Activated T-helper 1 cell treated with anti-CD3 and anti-CD28 coated beads, Interleukin-12 subunit alpha, Interleukin-12 subunit beta, Interleukin-2, Interleukin-4 antibody, amounts not matched to agents 30 ng/mL and 10 ng/mL and 1 ng/mL, durations not matched to agents 14 hours and 24 hours and 36 hours (primary cell): ENCODE data around the gene TMEM207. TPM values are rescaled to one million over a fixed set of nuclear protein-coding genes. Genes with fewer than 3 reads are reported as not detected.

Experiments used
- DNase-seq: peaks from one replicate; pipeline ENCODE4 v3.0.0; 2021; ENCODE audit warnings: low spot score
- H3K27ac Mint-ChIP-seq: one replicate; pipeline ENCODE4 v1.8.0; 2021; ENCODE audit warnings: mild to moderate bottlenecking, mixed read lengths
- H3K27me3 Mint-ChIP-seq: one replicate; pipeline ENCODE4 v1.8.0; 2022; ENCODE audit warnings: mild to moderate bottlenecking, moderate library complexity, mixed read lengths; ENCODE audit not compliant: insufficient read depth
- H3K36me3 Mint-ChIP-seq: one replicate; pipeline ENCODE4 v1.8.0; 2021; ENCODE audit warnings: low read depth, mixed read lengths
- H3K4me1 Mint-ChIP-seq: one replicate; pipeline ENCODE4 v1.8.0; 2021; ENCODE audit warnings: low read depth, mixed read lengths
- H3K4me3 Mint-ChIP-seq: one replicate; pipeline ENCODE4 v1.8.0; 2021; ENCODE audit warnings: mild to moderate bottlenecking, moderate library complexity, mixed read lengths
- H3K9me3 Mint-ChIP-seq: one replicate; pipeline ENCODE4 v1.8.0; 2021; ENCODE audit warnings: mixed read lengths
- intact Hi-C: fragments of 100-400 bp; cut with micrococcal nuclease; formaldehyde crosslinking; loops from one replicate; pipeline ENCODE4 v1.15.1; 2024
- total RNA-seq: library from RNA; stranded (reverse); gene quantifications from 2 replicates; pipeline ENCODE4 v1.2.3, GENCODE V29; 2022

The TMEM207 gene
- total RNA-seq, 1 donor from 2014 or later, result not detected

GRCh38 chr3:190436331-190436730 lies 13.4 kb downstream of the TMEM207 start:
- Mint-ChIP-seq H3K4me1 (no peaks in the 10 kb centered on the region), H3K4me3 (no peak overlapping the region), H3K27me3 (peaks cover 19% of the 10 kb centered on the region), H3K36me3 (no peaks in the 10 kb centered on the region), H3K27ac (no peak overlapping the region), H3K9me3 (peaks cover 5% of the 10 kb centered on the region)
- intact Hi-C loops, result no loop called here
- no peak for DNase-seq

DNA sequence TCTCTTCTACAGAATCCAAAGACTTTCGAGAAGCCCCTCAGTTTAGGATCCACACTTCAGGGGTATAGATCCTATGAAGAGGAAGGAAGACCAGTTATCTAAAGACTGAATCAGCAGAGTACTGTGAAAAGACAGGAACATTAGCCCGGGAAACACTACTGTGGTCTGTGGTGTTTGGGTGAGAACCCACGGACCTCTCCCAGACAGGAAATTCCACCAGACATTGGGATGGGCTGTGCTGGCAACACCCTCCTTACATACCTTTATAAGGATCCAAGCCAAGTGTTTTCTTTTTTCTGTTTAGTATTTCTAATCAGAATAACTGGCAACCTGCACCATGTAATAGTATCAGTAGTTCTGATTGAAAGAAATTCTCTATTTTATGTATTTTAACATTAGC lies 14.1 kb downstream of the TMEM207 start:
- intact Hi-C loops, result no loop called here
- H3K4me3 Mint-ChIP-seq, result no peak overlapping the region
- DNase-seq, result no peak
- no peaks in the 10 kb centered on the region for H3K4me1 Mint-ChIP-seq
- H3K27ac Mint-ChIP-seq, result no peak overlapping the region
- no peaks in the 10 kb centered on the region for H3K36me3 Mint-ChIP-seq
- peaks cover 19% of the 10 kb centered on the region for H3K27me3 Mint-ChIP-seq
- H3K9me3 Mint-ChIP-seq, result peaks cover 5% of the 10 kb centered on the region

GRCh38 chr3:190433626-190434025 lies 16.1 kb downstream of the TMEM207 start:
- intact Hi-C loops, result no loop called here
- Mint-ChIP-seq H3K36me3 (no peaks in the 10 kb centered on the region), H3K9me3 (peaks cover 5% of the 10 kb centered on the region), H3K27me3 (peaks cover 15% of the 10 kb centered on the region), H3K4me1 (no peaks in the 10 kb centered on the region), H3K4me3 (no peak overlapping the region), H3K27ac (no peak overlapping the region)
- no peak for DNase-seq

GRCh38 chr3:190432216-190432615 lies 17.5 kb downstream of the TMEM207 start:
- Mint-ChIP-seq H3K4me1 (no peaks in the 10 kb centered on the region), H3K27ac (no peak overlapping the region), H3K9me3 (peaks cover 5% of the 10 kb centered on the region), H3K4me3 (no peak overlapping the region), H3K27me3 (peaks cover 15% of the 10 kb centered on the region), H3K36me3 (no peaks in the 10 kb centered on the region)
- intact Hi-C loops, result no loop called here
- DNase-seq, result no peak

- peaks cover 5% of the 10 kb centered on the region for H3K9me3 Mint-ChIP-seq
- no peak overlapping the region for H3K27ac Mint-ChIP-seq
- H3K36me3 Mint-ChIP-seq, result no peaks in the 10 kb centered on the region
- intact Hi-C loops, result no loop called here
- H3K4me1 Mint-ChIP-seq, result no peaks in the 10 kb centered on the region
- peaks cover 8% of the 10 kb centered on the region for H3K27me3 Mint-ChIP-seq
- DNase-seq, result no peak
- no peak overlapping the region for H3K4me3 Mint-ChIP-seq
Observed at GRCh38 chr3:190430906-190431305, 18.8 kb downstream of the TMEM207 start.

- intact Hi-C loops, result no loop called here
- DNase-seq, result no peak
- no peaks in the 10 kb centered on the region for H3K4me1 Mint-ChIP-seq
- no peaks in the 10 kb centered on the region for H3K36me3 Mint-ChIP-seq
- H3K27me3 Mint-ChIP-seq, result peaks cover 8% of the 10 kb centered on the region
- H3K4me3 Mint-ChIP-seq, result no peak overlapping the region
- no peak overlapping the region for H3K27ac Mint-ChIP-seq
- H3K9me3 Mint-ChIP-seq, result peaks cover 5% of the 10 kb centered on the region
Observed at GRCh38 chr3:190429681-190430080, 20.0 kb downstream of the TMEM207 start.

GRCh38 chr3:190426806-190427507 lies 22.7 kb downstream of the TMEM207 start:
- DNase-seq, result no peak
- H3K27ac Mint-ChIP-seq, result no peak overlapping the region
- no peak overlapping the region for H3K4me3 Mint-ChIP-seq
- no peaks in the 10 kb centered on the region for H3K36me3 Mint-ChIP-seq
- H3K4me1 Mint-ChIP-seq, result no peaks in the 10 kb centered on the region
- intact Hi-C loops, result no loop called here
- H3K9me3 Mint-ChIP-seq, result no peaks in the 10 kb centered on the region
- H3K27me3 Mint-ChIP-seq, result peaks cover 6% of the 10 kb centered on the region

DNA sequence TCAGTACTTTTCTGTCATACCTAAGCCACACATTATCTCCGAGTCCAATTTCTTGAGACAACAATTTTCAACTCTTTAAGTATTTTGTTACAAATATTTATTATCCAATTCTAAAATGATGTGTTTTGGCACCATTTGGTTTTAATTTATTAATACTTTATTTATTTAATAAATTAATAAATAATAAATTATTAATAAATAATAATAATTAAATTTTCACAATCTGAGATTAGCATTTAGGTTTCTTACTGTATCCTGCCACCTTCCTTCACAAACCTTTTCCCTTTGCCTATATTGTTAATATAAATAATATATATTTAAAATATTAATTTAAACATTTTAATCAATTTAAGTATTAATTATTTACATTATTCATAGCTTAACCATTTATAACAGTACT lies 23.9 kb downstream of the TMEM207 start:
- DNase-seq, result no peak
- Mint-ChIP-seq H3K36me3 (no peaks in the 10 kb centered on the region), H3K27me3 (peaks cover 6% of the 10 kb centered on the region), H3K9me3 (no peaks in the 10 kb centered on the region), H3K4me1 (no peaks in the 10 kb centered on the region), H3K27ac (no peak overlapping the region), H3K4me3 (no peak overlapping the region)
- intact Hi-C loops, result no loop called here

- Mint-ChIP-seq H3K27me3 (peaks cover 6% of the 10 kb centered on the region), H3K4me1 (no peaks in the 10 kb centered on the region), H3K9me3 (no peaks in the 10 kb centered on the region), H3K27ac (no peak overlapping the region), H3K36me3 (no peaks in the 10 kb centered on the region), H3K4me3 (no peak overlapping the region)
- intact Hi-C loops, result loop anchor here (1.0 to 5.0 kb wide), 3 partner anchors 199 to 457 kb away; no protein-coding TSS in a partner anchor
- no peak for DNase-seq
Observed at GRCh38 chr3:190424478-190425439, 24.9 kb downstream of the TMEM207 start.

GRCh38 chr3:190424108-190424477 lies 25.6 kb downstream of the TMEM207 start:
- Mint-ChIP-seq H3K36me3 (no peaks in the 10 kb centered on the region), H3K4me1 (no peaks in the 10 kb centered on the region), H3K27me3 (peaks cover 6% of the 10 kb centered on the region), H3K27ac (no peak overlapping the region), H3K4me3 (no peak overlapping the region), H3K9me3 (no peaks in the 10 kb centered on the region)
- intact Hi-C loops, result loop anchor here (1.0 to 5.0 kb wide), 3 partner anchors 199 to 457 kb away; no protein-coding TSS in a partner anchor
- DNase-seq, result no peak

- Mint-ChIP-seq H3K4me1 (no peaks in the 10 kb centered on the region), H3K4me3 (no peak overlapping the region), H3K27ac (no peak overlapping the region), H3K36me3 (no peaks in the 10 kb centered on the region), H3K27me3 (no peaks in the 10 kb centered on the region), H3K9me3 (no peaks in the 10 kb centered on the region)
- DNase-seq, result no peak
- intact Hi-C loops, result no loop called here
Observed at GRCh38 chr3:190414297-190414696, 35.4 kb downstream of the TMEM207 start.

DNA sequence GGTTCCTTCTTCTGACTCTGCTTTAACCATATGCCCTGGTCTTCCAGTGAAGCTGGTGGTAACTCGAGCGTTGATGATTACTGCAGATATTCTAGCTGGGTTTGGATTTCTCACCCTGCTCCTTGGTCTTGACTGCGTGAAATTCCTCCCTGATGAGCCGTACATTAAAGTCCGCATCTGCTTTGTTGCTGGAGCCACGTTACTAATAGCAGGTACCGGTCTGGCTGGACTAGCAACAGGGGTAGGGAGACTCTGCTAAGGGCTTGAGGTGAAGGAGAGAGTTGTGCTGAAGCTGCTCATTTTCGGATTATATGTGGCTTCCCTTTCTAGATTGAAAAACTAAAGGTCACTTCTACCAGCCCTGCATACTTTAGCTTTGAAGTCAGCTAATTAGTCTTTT lies 45.0 kb downstream of the TMEM207 start:
- Mint-ChIP-seq H3K27ac (no peak overlapping the region), H3K4me1 (no peaks in the 10 kb centered on the region), H3K9me3 (no peaks in the 10 kb centered on the region), H3K36me3 (no peaks in the 10 kb centered on the region), H3K27me3 (no peaks in the 10 kb centered on the region), H3K4me3 (no peak overlapping the region)
- no peak for DNase-seq
- intact Hi-C loops, result no loop called here

DNA sequence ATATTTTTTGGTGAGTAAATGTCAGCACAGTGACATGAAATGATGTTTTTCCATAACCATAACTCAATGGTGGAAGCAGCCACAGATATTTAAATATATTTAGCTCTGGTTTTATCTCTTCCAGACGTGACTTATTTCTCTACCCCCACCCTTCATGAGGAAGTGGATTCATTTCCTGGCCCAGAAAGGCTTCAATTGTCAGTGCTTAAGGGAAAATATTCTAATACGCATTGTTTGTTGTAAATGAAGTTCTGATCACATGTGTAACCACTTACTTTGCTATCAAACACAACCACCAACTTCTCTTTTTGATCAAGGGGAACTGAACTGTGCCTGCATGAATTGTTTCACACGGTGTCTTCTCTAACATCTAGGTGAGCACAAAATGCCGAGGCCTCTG lies 47.7 kb downstream of the TMEM207 start:
- peaks cover 4% of the 10 kb centered on the region for H3K27me3 Mint-ChIP-seq
- no peak overlapping the region for H3K4me3 Mint-ChIP-seq
- no peak overlapping the region for H3K27ac Mint-ChIP-seq
- no peak for DNase-seq
- no peaks in the 10 kb centered on the region for H3K36me3 Mint-ChIP-seq
- intact Hi-C loops, result no loop called here
- no peaks in the 10 kb centered on the region for H3K9me3 Mint-ChIP-seq
- no peaks in the 10 kb centered on the region for H3K4me1 Mint-ChIP-seq
